Thyroid gland (tissue), 4 donors: Measurements from ENCODE around the gene FBH1.

Source experiments
- CTCF ChIP-seq, 6 experiments: fragments of 200-600 bp in 3 of 6; fragments of 450-650 bp in 3 of 6; sonication (generic) in 3 of 6; IDR thresholded peaks; one replicate each; pipeline ENCODE4 v1.5.1; 2016 to 2019; ENCODE audit warnings: antibody characterized with exemption in 6 of 6, mild to moderate bottlenecking in 2 of 6, inconsistent platforms in 1 of 6, moderate library complexity in 1 of 6
- POLR2A ChIP-seq, 2 donors: fragments of 450-650 bp; IDR thresholded peaks; one replicate each; pipeline ENCODE4 v1.6.1; 2017; ENCODE audit warnings: antibody characterized with exemption in 2 of 2, mild to moderate bottlenecking in 2 of 2, moderate library complexity in 1 of 2

DNA sequence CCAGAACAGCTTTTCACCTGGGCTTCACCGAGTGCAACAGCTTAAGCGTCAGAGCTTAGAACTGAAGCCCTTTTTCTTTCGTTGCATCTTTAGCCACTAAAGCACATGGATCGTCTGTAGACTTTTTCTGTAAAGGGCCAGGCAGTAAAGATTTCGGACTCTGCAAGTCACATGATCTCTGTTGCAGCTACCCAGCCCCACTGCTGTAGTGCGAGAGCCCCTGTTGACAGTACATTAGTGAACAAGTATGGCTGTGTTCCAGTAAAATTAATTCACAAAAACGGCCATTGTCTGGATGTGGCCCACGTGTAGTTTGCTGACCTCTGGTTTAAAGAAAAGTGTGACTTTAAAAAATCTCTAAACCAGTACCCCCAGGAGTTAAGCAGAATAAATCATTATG, 39.4 kb downstream of the FBH1 start:
- no peak for TF ChIP-seq CTCF (IDR thresholded peaks at IDR 0.05)
- no peak for TF ChIP-seq POLR2A (IDR thresholded peaks at IDR 0.05)
